SIG-M5 (cell line): Measurements from ENCODE around the gene ADAMTS16.
"Not testable (repeated sequence)": the region's sequence is repeated elsewhere in the genome, so short reads cannot be mapped to it uniquely, and the experiment has no call there.

ENCODE experiments used
- DNase-seq: peaks from one replicate; lab custom pipeline; 2025; lab: John Stamatoyannopoulos, UW

Gene ADAMTS16, protein sequence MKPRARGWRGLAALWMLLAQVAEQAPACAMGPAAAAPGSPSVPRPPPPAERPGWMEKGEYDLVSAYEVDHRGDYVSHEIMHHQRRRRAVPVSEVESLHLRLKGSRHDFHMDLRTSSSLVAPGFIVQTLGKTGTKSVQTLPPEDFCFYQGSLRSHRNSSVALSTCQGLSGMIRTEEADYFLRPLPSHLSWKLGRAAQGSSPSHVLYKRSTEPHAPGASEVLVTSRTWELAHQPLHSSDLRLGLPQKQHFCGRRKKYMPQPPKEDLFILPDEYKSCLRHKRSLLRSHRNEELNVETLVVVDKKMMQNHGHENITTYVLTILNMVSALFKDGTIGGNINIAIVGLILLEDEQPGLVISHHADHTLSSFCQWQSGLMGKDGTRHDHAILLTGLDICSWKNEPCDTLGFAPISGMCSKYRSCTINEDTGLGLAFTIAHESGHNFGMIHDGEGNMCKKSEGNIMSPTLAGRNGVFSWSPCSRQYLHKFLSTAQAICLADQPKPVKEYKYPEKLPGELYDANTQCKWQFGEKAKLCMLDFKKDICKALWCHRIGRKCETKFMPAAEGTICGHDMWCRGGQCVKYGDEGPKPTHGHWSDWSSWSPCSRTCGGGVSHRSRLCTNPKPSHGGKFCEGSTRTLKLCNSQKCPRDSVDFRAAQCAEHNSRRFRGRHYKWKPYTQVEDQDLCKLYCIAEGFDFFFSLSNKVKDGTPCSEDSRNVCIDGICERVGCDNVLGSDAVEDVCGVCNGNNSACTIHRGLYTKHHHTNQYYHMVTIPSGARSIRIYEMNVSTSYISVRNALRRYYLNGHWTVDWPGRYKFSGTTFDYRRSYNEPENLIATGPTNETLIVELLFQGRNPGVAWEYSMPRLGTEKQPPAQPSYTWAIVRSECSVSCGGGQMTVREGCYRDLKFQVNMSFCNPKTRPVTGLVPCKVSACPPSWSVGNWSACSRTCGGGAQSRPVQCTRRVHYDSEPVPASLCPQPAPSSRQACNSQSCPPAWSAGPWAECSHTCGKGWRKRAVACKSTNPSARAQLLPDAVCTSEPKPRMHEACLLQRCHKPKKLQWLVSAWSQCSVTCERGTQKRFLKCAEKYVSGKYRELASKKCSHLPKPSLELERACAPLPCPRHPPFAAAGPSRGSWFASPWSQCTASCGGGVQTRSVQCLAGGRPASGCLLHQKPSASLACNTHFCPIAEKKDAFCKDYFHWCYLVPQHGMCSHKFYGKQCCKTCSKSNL

DNA sequence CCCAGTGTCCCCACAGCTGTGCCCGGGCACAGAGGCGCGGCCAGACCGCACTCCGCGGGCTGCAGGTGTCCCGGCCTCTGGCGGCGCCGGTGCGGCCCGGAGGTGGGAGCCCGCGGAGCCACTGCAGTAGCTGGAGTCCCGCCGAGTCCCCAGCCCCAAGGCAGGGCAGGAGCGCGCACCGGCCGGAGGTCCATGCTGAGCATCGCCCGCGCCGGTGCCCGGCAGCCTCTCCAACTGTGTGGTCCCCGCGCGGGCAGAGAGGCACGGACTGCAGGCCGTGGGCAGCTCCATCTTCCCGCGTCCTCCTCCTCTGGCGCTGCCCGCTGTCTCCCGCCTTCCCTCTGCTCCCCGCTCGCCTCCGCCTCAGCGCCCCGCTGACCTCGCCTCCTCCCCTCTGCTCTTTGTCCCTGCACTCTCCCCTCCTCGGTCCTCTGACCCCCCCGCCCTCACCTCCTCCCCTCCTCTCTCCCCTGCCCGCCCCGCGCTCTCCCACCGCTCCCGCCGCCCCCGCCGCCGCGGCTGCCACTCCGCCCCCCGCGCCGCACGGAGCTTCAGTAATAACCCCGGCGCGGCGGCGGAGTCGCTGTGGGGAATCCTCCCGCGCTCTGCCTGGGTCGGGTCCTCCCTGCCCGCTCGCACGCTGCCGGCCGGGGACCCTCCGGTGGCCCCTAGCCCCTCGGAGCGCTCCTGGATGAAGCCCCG lies at the start of gene ADAMTS16:
Gene ADAMTS16 (plus strand): TSS at position 554 of the 702 bp plus-strand sequence. CDS start 138 bp downstream, at position 692.
- no peak for DNase-seq

DNA sequence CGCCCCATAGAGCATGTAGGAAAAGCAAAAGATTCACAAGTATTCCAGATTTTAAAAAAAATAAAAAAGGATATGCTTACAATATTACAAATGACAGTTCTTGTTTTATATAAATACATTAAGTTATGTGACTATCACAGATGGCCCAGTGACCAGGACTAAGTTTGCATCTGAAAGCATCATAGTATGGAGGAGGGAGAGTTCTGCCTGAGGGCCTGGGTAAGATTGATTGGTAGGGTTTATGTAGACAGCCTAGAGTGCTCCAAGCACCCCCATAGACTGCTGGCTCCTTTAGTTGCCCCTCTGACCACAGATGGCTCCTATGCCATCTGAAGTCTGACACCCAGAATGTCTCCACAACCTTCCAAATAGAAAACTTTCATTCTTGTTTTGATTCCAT lies 48.0 kb upstream of the ADAMTS16 start:
- DNase-seq: no peak

DNA sequence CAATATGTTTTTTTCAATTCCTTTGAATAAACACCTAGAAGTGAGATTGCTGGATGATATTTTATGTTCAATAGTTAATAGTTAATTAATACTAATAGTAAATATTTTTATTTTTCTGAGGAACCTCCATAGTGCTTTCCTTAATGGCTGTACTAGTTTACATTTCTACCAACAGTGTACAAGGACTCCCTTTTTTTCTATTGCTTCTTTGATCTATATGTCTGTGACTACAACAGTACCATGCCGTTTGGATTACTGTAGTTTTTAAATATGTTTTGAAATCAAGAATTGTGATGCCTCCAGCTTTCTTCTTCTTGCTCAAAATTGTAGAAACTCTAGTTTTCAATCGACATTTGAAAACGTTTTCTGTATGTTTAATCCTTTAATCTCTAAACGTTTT lies 39.5 kb upstream of the ADAMTS16 start:
- DNase-seq: no peak

DNA sequence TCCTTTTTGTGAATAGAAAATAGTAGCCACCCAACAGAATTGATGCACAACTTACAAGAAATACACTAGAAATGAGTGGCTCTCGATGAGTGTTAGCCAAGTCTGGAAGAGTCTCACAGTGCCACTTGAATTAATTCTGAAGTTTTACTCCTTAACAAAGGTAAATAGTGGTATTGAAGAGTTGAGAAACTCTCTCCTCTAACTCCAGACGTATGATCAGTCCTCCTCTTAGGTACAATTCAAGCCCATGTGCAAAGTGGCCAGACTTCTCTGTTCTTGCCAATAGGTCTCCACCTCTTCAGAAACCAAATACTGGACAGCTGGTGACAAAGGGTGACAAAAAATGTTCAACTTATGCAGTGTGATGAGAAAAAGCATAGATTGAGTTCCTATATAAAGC lies 38.5 kb upstream of the ADAMTS16 start:
- DNase-seq: no peak

DNA sequence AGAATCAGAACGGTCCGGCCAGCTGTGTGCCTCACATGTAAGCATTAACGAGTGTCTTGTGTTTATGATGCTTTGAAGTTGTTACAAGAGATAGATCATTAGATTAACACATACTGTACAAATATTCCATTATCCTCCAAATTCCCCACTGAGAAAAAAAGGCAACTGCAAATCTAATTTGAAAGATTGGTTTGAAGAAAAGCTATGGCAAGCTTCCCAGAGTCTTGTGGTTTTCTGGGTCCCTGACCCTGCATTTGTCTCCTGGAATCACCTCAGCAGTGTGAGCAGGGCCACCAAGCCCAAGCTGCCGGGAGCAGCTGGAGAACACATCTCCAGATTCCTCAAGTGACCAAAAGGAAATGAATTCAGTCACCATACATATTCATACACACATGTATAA lies 36.9 kb upstream of the ADAMTS16 start:
- DNase-seq: no peak

DNA sequence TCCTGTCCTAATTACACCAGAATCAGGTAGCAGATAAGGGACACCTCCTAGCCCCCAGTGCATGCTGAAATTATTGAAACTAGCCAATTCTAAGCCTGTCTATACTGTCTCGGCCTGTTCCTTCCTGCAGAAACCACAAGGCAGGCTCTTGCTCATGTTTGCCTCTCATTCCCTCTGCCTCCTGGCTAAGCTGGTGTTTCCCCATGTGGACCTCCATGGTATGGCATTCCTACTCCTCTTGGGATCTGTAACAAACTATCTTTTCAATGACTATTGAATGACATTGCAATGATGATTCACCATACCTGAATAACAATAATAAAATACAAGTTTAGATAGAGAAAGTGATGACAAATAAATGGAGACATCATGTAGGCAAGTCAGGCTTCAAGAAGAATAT lies 35.6 kb upstream of the ADAMTS16 start:
- DNase-seq: no peak

DNA sequence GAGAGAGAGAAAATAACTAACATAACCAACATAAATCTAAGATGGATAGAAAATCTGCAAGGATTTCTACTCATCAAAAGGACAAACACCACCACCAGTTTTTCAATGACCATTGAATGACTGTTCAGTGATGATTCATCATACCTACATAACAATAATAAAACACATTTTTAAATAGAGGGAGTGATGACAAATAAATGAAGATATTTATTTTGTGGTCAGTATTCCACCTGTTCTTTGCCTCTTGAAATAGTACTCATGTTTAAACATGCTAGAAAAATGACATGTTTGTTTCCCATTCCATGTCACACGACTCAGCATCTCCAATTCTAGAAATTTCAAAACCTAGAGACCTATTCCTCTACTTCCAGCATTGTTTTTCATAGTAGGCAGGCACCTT lies 34.6 kb upstream of the ADAMTS16 start:
- no peak for DNase-seq

DNA sequence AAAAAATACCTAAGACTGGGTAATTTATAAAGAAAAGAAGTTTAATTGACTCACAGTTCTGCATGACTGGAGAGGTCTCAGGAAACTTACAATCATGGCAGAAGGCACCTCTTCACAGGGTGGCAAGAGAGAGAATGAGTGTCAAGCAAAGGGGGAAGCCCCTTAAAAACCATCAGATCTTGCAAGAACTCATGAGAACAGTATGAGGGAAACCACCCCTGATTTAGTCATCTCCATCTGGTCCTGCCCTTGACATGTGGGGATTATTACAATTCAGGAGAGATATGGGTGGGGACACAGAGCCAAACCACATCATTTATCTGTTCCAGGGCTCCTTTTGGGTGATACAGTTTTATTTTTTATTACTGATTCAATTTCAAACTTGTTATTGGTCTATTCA lies 23.2 kb upstream of the ADAMTS16 start:
- DNase-seq: no peak

DNA sequence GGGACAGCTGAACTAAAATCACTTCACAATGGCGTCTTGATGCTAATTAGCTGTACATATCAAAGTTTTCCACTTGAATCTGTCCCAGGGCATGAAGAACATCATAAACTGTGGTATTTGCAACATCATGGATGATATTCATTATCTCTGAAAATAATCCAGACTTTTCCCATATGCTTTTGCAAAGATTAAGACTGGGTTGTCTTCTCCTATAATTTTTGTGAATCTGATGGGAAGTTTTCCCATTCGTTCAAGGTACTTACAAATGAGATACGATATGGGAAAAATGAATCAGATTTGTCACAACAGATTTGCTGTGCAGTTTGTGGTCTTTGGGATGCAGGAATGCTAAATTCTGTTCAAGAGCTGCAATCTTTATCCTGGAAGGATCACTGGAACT lies 17.4 kb upstream of the ADAMTS16 start:
- no peak for DNase-seq

DNA sequence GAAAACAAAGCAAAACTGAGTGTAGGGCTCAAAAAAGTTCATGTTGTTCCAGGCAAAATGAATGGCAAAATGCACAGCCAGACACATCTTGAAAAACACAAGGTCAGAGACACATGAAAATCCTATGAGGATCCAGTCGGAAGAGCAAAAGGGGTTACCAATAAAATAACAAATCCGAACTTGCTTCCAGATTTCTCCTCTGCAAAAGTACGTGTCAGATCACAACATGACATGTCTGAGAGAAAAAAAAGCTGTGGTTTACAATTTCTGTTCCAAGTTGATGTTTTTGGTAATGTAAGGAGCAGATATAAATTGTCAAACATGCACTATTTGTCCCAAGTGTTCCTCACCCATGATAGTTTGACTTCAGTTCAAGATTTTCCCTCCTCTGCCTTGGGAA lies 15.9 kb upstream of the ADAMTS16 start:
- DNase-seq: no peak

DNA sequence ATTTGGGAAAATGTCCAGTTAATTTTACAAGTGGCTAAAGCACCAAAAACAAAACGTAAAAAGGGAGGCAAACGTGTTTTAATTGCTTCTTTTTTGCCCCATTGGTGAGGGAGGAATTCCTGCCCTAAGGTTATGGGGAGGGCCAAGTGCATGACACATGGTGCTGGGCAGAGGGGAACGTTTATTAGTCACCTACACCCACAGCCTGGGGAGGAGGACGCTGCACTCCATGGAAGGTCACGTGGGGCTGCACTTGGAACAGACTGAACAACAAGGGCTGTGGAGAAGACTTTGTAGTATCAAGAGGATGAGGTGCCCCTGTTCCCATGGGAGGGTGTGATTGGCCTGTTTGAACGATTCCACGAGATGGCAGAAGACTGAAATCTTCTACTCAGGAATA lies 13.7 kb upstream of the ADAMTS16 start:
- no peak for DNase-seq

DNA sequence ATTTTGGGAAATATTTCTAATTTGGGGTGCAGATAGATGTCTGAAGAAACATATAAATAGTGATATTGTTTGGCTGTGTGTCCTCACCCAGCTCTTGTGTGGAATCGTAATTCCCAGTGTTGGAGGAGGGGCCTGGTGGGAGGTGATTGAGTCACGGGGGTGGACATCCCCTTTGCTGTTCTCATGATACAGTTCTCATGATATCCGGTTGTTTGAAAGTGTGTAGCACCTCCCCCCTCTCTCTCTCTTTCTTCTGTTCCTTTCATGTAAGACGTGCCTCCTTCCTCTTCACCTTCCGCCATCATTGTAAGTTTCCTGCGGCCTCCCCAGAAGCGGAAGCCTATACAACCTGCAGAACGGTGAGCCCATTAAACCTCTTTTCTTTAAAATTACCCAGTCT lies 11.4 kb upstream of the ADAMTS16 start:
- no peak for DNase-seq

DNA sequence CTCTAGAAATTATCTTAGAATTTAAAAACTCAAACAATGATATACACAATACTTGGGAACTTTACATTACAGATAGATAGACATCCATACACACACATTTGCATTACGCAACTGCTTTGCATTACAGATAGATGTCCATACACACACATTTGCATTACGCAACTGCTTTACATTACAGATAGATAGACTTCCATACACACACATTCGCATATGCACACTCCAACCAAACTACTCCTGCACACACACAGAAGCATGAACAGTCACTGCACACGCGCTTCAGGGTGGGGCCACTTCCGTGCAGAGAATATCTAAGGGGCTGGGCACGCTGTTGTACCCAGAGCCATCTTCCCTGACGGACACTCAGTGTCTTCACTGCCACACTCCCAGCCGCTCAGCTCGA lies 7.9 kb upstream of the ADAMTS16 start:
- DNase-seq: no peak

DNA sequence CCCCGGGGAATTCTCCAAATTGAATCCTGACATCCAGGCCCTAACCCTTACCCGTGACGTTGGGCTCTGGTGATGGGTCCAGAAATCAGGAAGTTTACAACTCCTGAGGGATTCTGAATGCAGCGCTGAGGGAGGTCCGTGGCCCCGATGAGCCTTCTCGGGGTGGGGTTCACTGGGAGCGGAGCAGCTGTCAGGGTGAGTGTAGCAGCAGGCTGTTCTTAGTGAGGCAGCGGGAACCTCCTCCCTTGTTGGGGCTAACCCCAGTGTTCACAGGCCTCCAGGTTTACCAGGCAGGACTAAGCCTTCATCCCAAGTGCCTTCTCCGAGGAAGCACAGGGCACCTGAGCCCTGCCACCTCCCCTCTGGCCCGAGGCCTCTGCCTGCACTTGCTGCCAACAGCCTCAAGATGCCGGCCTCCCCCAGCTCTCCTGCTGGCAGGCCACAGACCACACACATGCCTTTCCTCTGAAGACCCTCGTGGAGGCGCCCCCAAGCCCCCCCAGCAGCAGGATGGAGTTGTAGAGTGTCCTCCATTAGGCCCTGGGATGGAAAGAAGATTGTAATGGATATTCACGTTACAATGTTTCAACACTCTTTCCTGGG lies 7.3 kb upstream of the ADAMTS16 start:
- DNase-seq: no peak

DNA sequence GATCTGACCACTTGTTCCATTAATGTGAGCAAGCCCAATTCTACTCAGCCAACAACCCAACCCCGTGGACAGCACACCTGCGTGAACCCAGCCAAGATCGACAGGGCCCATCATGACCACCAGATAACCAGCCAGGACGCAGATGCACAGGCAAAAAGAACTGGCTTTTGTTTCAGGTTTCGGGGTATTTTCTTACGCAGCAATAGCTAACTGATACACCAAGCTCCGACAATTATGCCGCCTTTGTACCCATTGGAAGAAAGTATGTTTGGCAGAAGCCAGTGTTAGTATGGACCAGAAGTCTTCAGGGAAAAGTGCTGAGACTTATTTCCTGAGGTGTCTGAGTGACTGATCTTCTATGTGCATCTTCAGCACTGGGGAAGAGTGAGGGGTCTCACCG lies 6.0 kb upstream of the ADAMTS16 start:
- DNase-seq: no peak

DNA sequence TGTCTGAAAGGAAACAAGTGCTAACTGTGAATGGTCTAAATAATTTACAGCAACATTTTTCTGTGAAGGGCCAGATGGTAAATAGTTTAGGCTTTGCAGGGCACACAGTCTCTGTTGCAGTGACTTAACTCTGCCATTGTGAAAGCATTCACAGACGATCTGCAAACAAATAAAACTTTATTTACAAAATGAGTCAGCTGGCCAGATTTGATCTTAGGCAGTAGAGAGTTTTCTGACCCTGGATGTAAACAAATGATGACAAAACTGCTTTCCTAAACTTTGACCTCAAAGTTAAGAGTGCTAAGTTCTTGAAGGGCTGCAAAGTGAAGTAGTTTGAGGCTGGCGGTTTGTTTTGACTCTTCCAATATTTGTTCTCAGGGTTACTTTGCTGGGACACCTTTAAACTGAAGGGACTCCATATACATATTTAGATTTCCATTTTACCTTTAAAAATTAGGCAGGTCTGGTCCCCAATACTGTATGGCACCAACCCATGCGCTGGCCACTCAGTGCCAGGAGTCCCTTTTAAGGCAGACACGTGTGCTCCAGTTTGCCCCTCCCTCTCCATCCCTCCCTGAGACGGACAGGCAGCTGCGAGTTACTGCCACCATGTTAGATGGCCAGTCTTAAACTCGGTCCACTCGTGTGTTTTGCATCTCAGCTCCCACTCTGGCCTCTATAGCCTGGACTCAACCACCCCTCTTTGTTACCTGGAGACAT lies 4.0 kb upstream of the ADAMTS16 start:
- no peak for DNase-seq

DNA sequence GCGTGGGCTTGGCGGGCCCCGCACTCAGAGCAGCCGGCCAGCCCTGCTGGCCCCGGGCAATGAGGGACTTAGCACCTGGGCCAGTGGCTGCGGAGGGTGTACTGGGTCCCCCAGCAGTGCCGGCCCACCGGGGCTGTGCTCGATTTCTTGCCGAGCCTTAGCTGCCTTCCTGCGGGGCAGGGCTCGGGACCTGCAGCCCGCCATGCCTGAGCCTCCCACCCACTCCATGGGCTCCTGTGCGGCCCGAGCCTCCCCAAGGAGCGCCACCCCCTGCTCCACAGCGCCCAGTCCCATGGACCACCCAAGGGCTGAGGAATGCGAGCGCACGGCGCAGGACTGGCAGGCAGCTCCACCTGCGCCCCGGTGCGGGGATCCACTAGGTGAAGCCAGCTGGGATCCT lies 2.3 kb upstream of the ADAMTS16 start:
- not testable (repeated sequence) for DNase-seq

DNA sequence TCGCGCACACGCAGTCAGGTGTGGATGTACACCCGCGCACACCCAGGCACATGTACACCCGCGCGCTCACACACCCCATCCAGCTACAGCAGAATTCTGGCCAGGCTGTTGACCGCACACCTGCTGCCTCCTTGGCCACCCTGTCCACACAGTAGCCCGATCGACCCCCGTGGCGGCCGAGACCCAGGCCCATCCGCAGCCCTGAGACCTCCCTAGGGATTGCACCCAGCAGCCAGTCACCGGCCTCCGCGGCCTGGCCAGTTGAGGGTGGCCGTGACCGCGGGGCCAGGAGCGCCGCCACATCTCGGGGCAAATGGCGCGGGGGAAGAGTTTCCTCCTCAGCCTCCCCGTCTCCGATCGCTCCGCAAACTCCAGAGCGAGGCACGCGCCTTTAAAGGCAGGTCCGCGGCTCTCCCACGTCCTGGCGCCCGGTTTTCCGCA lies 774 bp upstream of the ADAMTS16 start:
- DNase-seq: no peak

DNA sequence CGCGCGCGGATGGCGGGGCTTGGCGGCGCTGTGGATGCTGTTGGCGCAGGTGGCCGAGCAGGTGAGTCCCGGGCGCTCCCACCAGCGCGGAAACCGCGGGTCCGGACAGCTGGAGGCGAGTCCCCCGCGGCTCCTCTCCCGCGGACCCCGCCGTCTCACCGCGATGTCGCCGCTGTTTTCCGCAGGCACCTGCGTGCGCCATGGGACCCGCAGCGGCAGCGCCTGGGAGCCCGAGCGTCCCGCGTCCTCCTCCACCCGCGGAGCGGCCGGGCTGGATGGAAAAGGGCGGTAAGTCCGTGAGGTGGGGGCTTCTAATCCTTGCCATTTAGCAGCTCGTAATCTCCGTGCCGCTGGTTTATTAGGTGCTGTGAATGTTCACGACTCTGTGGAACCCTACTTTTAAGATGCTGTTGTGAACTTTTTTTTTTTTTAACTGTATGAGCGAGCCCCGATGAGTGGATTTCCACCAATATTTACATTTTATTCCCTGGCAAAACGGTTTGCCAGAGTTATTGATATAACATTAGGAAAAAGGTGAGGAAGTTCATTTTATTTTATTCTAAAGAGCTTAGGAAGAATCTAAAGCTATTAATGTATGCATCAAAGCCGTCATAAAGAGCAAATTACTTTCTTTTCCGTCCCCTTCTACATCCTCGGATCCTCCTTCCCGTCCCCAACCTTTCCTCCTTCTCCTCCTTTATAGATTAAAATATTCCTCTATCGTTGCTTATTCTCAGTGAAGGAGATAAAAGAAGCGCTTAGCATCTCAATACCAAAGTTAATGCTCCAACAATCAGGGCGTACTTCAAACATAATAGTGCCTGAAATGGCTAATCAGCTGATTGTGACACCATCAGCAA lies 579 bp downstream of the ADAMTS16 start:
- no peak for DNase-seq

DNA sequence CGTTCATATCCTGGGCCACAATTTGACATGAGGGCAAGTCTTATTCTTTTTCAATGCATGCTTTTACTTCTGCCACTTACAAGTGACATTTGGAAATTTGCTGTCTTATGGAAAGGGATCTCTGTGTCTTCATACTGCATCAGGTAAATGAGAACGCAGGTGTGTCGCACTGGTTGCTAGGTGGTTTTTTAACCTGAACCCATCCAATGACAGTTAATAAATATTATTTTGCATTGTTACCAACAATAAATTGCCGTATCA lies 1.1 kb downstream of the ADAMTS16 start:
- DNase-seq: no peak
